Lower leg skin (tissue), 4 donors: ENCODE data around the gene ADAM30. TPM values are rescaled to one million over a fixed set of nuclear protein-coding genes. Genes with fewer than 3 reads are reported as not detected.

Experiments used
- DNase-seq, 2 donors: peaks; one replicate each; pipeline ENCODE4 v3.0.0-alpha.2; 2019; ENCODE audit warnings: low spot score in 2 of 2
- H3K4me3 ChIP-seq: fragments of 200-600 bp; sonication (generic); 2 replicates; pipeline ENCODE4 v1.5.1; 2017; ENCODE audit warnings: mild to moderate bottlenecking, low read depth; ENCODE audit not compliant: poor library complexity, severe bottlenecking
- POLR2A ChIP-seq, 2 donors: fragments of 450-650 bp; IDR thresholded peaks; one replicate each; pipeline ENCODE4 v1.6.1; 2016 to 2017; ENCODE audit warnings: antibody characterized with exemption in 2 of 2, mild to moderate bottlenecking in 1 of 2, moderate library complexity in 1 of 2
- WGBS, 2 donors: methylation state at CpG; one replicate each; pipeline ENCODE4 v1.1.5; 2018; 5-methylcytosine and 5-hydroxymethylcytosine counted together
- intact Hi-C: fragments of 100-400 bp; cut with DNase I; formaldehyde crosslinking; loops from one replicate; pipeline ENCODE4 v1.15.0; 2023; ENCODE audit warnings: low total_unique reads
- total RNA-seq, 4 donors: library from RNA; depleted of rRNA; stranded (reverse); fragments of >200 nt; gene quantifications; one replicate each; pipeline ENCODE4 v1.1.0, GENCODE V29; 2016
- TF ChIP-seq, protein P1 (sequence below), 3 donors: fragments of 450-650 bp; IDR thresholded peaks; one replicate each; pipeline ENCODE4 v1.5.1; 2016; ENCODE audit warnings: antibody characterized with exemption in 3 of 3, mild to moderate bottlenecking in 3 of 3, moderate library complexity in 2 of 3

Gene ADAM30
- total RNA-seq, 4 donors from 2014 or later = not detected

DNA sequence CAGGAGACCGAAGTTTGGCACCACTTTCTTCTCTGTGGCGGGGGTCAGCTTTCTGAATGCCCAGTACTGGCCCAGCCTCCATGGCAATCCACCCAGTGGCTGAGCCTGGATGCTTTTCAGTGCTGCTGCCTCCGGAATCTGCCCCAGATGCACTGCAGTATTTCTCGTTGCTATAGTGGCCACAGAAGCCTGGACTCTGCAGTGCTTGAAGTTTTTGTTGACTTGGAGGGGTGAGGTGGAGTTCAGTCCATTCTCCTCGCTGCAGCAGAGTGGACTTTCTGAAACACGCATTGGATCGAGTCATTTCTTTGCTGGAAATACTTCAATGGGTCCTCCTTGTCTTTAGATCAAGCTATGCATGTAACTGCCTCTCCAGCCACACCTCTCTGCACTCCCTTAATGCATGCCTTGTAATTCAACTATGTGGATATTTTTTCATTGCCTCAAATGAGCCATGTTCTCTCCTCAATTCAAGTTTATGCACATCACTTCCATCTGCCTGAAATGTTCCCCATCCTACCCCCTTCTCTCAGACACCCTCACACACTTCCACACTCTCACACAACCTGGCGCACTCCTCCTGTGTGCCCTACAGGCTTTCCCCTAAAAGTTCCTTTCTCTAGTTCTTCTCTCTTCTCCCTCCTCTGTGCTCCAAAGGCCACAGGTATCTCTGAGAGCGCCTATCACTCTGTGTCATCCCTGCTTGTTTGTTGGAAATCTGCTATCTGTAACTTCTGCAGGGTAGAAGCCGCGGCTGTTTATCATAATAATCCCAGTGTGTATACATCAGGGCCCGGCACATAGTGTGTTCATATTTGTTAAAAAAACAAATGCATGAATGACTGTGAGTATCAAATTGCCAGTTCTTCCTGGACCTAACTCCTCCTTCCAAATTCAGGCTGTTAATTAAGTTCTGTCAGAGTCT lies 16.5 kb downstream of the ADAM30 start:
- TF ChIP-seq, protein P1, sequence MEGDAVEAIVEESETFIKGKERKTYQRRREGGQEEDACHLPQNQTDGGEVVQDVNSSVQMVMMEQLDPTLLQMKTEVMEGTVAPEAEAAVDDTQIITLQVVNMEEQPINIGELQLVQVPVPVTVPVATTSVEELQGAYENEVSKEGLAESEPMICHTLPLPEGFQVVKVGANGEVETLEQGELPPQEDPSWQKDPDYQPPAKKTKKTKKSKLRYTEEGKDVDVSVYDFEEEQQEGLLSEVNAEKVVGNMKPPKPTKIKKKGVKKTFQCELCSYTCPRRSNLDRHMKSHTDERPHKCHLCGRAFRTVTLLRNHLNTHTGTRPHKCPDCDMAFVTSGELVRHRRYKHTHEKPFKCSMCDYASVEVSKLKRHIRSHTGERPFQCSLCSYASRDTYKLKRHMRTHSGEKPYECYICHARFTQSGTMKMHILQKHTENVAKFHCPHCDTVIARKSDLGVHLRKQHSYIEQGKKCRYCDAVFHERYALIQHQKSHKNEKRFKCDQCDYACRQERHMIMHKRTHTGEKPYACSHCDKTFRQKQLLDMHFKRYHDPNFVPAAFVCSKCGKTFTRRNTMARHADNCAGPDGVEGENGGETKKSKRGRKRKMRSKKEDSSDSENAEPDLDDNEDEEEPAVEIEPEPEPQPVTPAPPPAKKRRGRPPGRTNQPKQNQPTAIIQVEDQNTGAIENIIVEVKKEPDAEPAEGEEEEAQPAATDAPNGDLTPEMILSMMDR (IDR thresholded peaks at IDR 0.05) = no peak
- no peak for TF ChIP-seq POLR2A (IDR thresholded peaks at IDR 0.05)
- no peak overlapping the region for H3K4me3 ChIP-seq
- 86 to 92% methylated on average over 12 of the region's 12 CpGs for WGBS, 2 donors
- intact Hi-C loops = no loop called here
- no peak for DNase-seq

GRCh38 chr1:119878171-119878570 lies 18.1 kb downstream of the ADAM30 start:
- TF ChIP-seq POLR2A (IDR thresholded peaks at IDR 0.05) = no peak
- intact Hi-C loops = no loop called here
- DNase-seq = no peak
- H3K4me3 ChIP-seq = no peak overlapping the region

DNA sequence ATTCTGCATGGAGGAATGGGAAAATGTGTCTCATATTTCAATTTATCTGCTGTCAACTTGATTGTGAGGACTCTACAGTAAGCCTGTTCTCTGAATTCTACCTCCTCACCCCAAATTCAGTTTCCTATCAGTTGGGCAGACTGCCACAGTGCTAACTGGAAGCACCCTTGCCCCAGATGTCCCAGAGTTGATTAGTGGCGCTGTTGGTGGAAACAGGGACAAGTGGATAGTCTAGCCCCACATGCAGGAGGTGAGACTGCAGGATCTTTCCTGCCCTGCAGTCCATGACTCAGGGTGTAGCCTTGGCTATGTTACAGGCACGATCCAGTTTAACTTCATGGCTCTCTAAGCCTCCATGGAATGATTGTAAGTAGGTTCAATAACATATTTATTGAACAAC lies 22.1 kb downstream of the ADAM30 start:
- no peak overlapping the region for H3K4me3 ChIP-seq
- TF ChIP-seq, protein P1 (IDR thresholded peaks at IDR 0.05) = no peak
- intact Hi-C loops = no loop called here
- 60 to 78% methylated on average over 2 of the region's 2 CpGs for WGBS, 2 donors
- DNase-seq = no peak

- no peak for DNase-seq
- H3K4me3 ChIP-seq = no peak overlapping the region
- WGBS, 2 donors = 49 to 61% methylated on average over 4 of the region's 4 CpGs
- no peak for TF ChIP-seq POLR2A (IDR thresholded peaks at IDR 0.05)
- TF ChIP-seq, protein P1 (IDR thresholded peaks at IDR 0.05) = no peak
- intact Hi-C loops = no loop called here
Observed at GRCh38 chr1:119873135-119874015, 22.9 kb downstream of the ADAM30 start.

- no peak for DNase-seq
- TF ChIP-seq, protein P1 (IDR thresholded peaks at IDR 0.05) = no peak
- TF ChIP-seq POLR2A (IDR thresholded peaks at IDR 0.05) = no peak
- no peak overlapping the region for H3K4me3 ChIP-seq
- WGBS, 2 donors = 90 to 92% methylated on average over 4 of the region's 4 CpGs
- intact Hi-C loops = no loop called here
Observed at GRCh38 chr1:119871881-119872280, 24.4 kb downstream of the ADAM30 start.
